K562 (cell line): ENCODE results near the gene TBC1D2B. TPM values are rescaled to one million over a fixed set of nuclear protein-coding genes. Genes with fewer than 3 reads are reported as not detected.

Experiments used
- ATAC-seq: fragments of 200-7000 bp; cut with Tn5 transposase; 3 replicates; pipeline ENCODE4 v1.9.1; 2020; ENCODE audit warnings: moderate library complexity
- BruUV-seq: library from RNA; stranded (reverse); fragments of 400-500 nt; replicated peaks from 2 replicates; lab custom pipeline; 2021; lab: Mats Ljungman, UMichigan
- CTCF ChIA-PET: fragments of 300-600 bp; formaldehyde crosslinking; extraction: SDS; loops from one replicate; lab custom pipeline; 2021; ENCODE audit warnings: low intra/inter-chr PET ratio; lab: Yijun Ruan, JAX
- POLR2A ChIA-PET: fragments of 300-600, 350-650 bp; sonication (Branson Sonifier 250); formaldehyde crosslinking; extraction: SDS; loops from one replicate; lab custom pipeline; 2021; ENCODE audit warnings: antibody characterized with exemption, inconsistent platforms; lab: Yijun Ruan, JAX
- DNase-seq, 4 experiments: peaks; one replicate each; pipeline versions ENCODE4 v3.0.0 to v3.0.0-alpha.2; 2011 to 2018; ENCODE audit warnings: low spot score in 3 of 4, mixed read lengths in 3 of 4; ENCODE audit errors: extremely low read depth in 1 of 4
- FAIRE-seq: peaks from 2 replicates; lab custom pipeline; 2011; peaks lifted over from hg19 to GRCh38; lab: Jason Lieb, UNC
- H2AFZ ChIP-seq: 2 replicates; pipeline ENCODE4 v1.6.0; 2011; ENCODE audit warnings: low read depth, low read length, control low read depth, inconsistent platforms
- H3K27ac ChIP-seq: fragments of 200-600 bp; 3 replicates; pipeline ENCODE4 v1.8.0; 2011; ENCODE audit warnings: low read depth, mild to moderate bottlenecking, control low read depth, inconsistent platforms, low read length, moderate library complexity, mixed read lengths; ENCODE audit errors: extremely low read depth
- H3K27me3 ChIP-seq, 2 experiments: fragments of 300-600 bp in 1 of 2; 2 replicates in 1 of 2; 3 replicates in 1 of 2; pipeline versions ENCODE4 v1.6.0 to v1.8.0; 2011; ENCODE audit warnings: inconsistent platforms in 2 of 2, low read length in 2 of 2, mild to moderate bottlenecking in 1 of 2, mixed read lengths in 1 of 2, moderate library complexity in 1 of 2; ENCODE audit not compliant: control insufficient read depth in 2 of 2, insufficient read depth in 2 of 2
- H3K36me3 ChIP-seq: fragments of 300-600 bp; 3 replicates; pipeline ENCODE4 v1.8.0; 2011; ENCODE audit warnings: mild to moderate bottlenecking, low read length, inconsistent platforms; ENCODE audit not compliant: control insufficient read depth, insufficient read depth
- H3K4me1 ChIP-seq, 2 experiments: fragments of 200-600 bp in 1 of 2; replicated peaks in 1 of 2; 2 replicates in 1 of 2; 3 replicates in 1 of 2; pipeline versions ENCODE4 v1.5.1 to v1.8.0; 2011; ENCODE audit warnings: inconsistent platforms in 2 of 2, low read length in 2 of 2, mild to moderate bottlenecking in 1 of 2, mixed read lengths in 1 of 2, moderate library complexity in 1 of 2; ENCODE audit not compliant: control insufficient read depth in 2 of 2, insufficient read depth in 2 of 2
- H3K4me2 ChIP-seq: 2 replicates; pipeline ENCODE4 v1.6.1; 2011; ENCODE audit warnings: low read length, control low read depth, inconsistent platforms, mixed read lengths; ENCODE audit not compliant: insufficient read depth
- H3K4me3 ChIP-seq: fragments of 200-600 bp; sonication (generic), shearing (Covaris generic); 2 replicates; pipeline ENCODE4 v1.5.1; 2016; ENCODE audit warnings: control low read depth, inconsistent platforms
- H3K79me2 ChIP-seq: fragments of 200-600 bp; 3 replicates; pipeline ENCODE4 v1.8.0; 2011; ENCODE audit warnings: low read length, inconsistent platforms; ENCODE audit not compliant: control insufficient read depth, insufficient read depth
- H3K9ac ChIP-seq, 2 experiments: 2 replicates each; pipeline versions ENCODE4 v1.6.0 to v1.6.1; 2011; ENCODE audit warnings: low read depth in 2 of 2, low read length in 2 of 2, control low read depth in 1 of 2, inconsistent platforms in 1 of 2, mild to moderate bottlenecking in 1 of 2, mixed read lengths in 1 of 2; ENCODE audit not compliant: insufficient read depth in 1 of 2
- H3K9me1 ChIP-seq: one replicate; pipeline ENCODE4 v1.6.0; 2011; ENCODE audit warnings: inconsistent platforms, mild to moderate bottlenecking, low read length, moderate library complexity; ENCODE audit not compliant: control insufficient read depth, insufficient read depth
- H3K9me3 ChIP-seq: replicated peaks from 2 replicates; pipeline ENCODE4 v1.5.1; 2011; ENCODE audit warnings: low read depth, low read length, inconsistent platforms; ENCODE audit not compliant: control insufficient read depth, insufficient read depth
- H4K20me1 ChIP-seq: replicated peaks from 2 replicates; pipeline ENCODE4 v1.6.1; 2011; ENCODE audit warnings: low read length, inconsistent platforms, mixed read lengths; ENCODE audit not compliant: control insufficient read depth, insufficient read depth
- CAMTA2 ChIP-seq: fragments of 250-450 bp; sonication (Bioruptor Pico); conservative IDR thresholded peaks from 2 replicates; pipeline ENCODE4 v1.5.1; 2022
- CREB5 ChIP-seq: fragments of 250-450 bp; sonication (Bioruptor Pico); IDR thresholded peaks from 2 replicates; pipeline ENCODE4 v1.5.0; 2020; ENCODE audit warnings: mild to moderate bottlenecking
- ESRRA ChIP-seq: fragments of 450-650 bp; IDR thresholded peaks from 2 replicates; pipeline ENCODE4 v1.6.1; 2014; ENCODE audit warnings: low read depth, mild to moderate bottlenecking, moderate library complexity, borderline replicate concordance
- EZH2 ChIP-seq: IDR thresholded peaks from 2 replicates; pipeline ENCODE4 v1.6.1; 2012; ENCODE audit warnings: low read depth, mild to moderate bottlenecking, inconsistent platforms, low read length, borderline replicate concordance
- HMG20B ChIP-seq: fragments of 250-450 bp; sonication (Bioruptor Pico); IDR thresholded peaks from 2 replicates; pipeline ENCODE4 v1.5.0; 2021; ENCODE audit warnings: mild to moderate bottlenecking
- HNRNPL ChIP-seq: fragments of 200-400 bp; formaldehyde crosslinking; IDR thresholded peaks from 2 replicates; pipeline ENCODE4 v1.6.1; 2017; ENCODE audit warnings: low read depth, mild to moderate bottlenecking, low read length
- PHF20 ChIP-seq: fragments of 450-650 bp; IDR thresholded peaks from 2 replicates; pipeline ENCODE4 v1.6.1; 2018; ENCODE audit not compliant: partially characterized antibody
- RBM14 ChIP-seq: fragments of 200-400 bp; formaldehyde crosslinking; IDR thresholded peaks from 2 replicates; pipeline ENCODE4 v1.6.1; 2018; ENCODE audit warnings: low read depth, mild to moderate bottlenecking, low read length, moderate library complexity, borderline replicate concordance; ENCODE audit not compliant: insufficient read depth
- REST ChIP-seq, 2 experiments: fragments of 450-650 bp; formaldehyde crosslinking in 1 of 2; IDR thresholded peaks; 2 replicates each; pipeline versions ENCODE4 v1.4.0 to v1.6.1; 2014 to 2020; ENCODE audit warnings: mild to moderate bottlenecking in 2 of 2, borderline replicate concordance in 1 of 2, low read depth in 1 of 2
- SMARCB1 ChIP-seq: IDR thresholded peaks from 2 replicates; pipeline ENCODE4 v1.6.1; 2011; ENCODE audit warnings: improper control_type of control experiment, low read depth; ENCODE audit not compliant: insufficient read length
- ZFX ChIP-seq: sonication (generic); formaldehyde crosslinking; IDR thresholded peaks from 2 replicates; pipeline ENCODE4 v1.8.0; 2022; ENCODE audit warnings: mild to moderate bottlenecking, missing genetic modification reagents, moderate library complexity
- ZNF212 ChIP-seq: fragments of 450-650 bp; formaldehyde crosslinking; IDR thresholded peaks from 2 replicates; pipeline ENCODE4 v1.4.0; 2020; ENCODE audit warnings: mild to moderate bottlenecking
- WGBS: fragments of 100-300 bp; shearing (Covaris generic); methylation state at CpG from one replicate; pipeline ENCODE4 v1.1.6; 2016; ENCODE audit warnings: low coverage, mixed read lengths; ENCODE audit not compliant: insufficient coverage; ENCODE audit errors: missing lambda C conversion rate; 5-methylcytosine and 5-hydroxymethylcytosine counted together
- in situ Hi-C: fragments of 300-500 bp; cut with MboI; formaldehyde crosslinking; loops from 4 replicates; pipeline ENCODE4 v1.15.0; 2018; ENCODE audit warnings: inconsistent platforms, mixed read lengths
- intact Hi-C: fragments of 100-400 bp; cut with micrococcal nuclease; formaldehyde crosslinking; loops from 2 replicates; pipeline ENCODE4 v1.14.2; 2022
- polyA plus RNA-seq, 8 experiments: library from polyadenylated mRNA; depleted of rRNA in 4 of 8; stranded (reverse) in 5 of 8; unstranded in 3 of 8; fragments of >200 nt; fragmentation: Nextera tagmentation in 2 of 8; fragmentation: Illumina TruSeq in 1 of 8; extraction: Ambion mirVana in 2 of 8; extraction: Trizol in 1 of 8; gene quantifications; 2 replicates each; pipeline versions ENCODE4 v1.2.1 to v1.2.3, GENCODE V29; 2011 to 2014; ENCODE audit warnings: inconsistent platforms in 1 of 8, missing spikeins in 1 of 8
- total RNA-seq, 7 experiments: library from RNA; depleted of rRNA in 6 of 7; stranded (reverse); fragments of >200 nt in 6 of 7; fragmentation: Illumina TruSeq in 2 of 7; extraction: Trizol in 2 of 7; gene quantifications; 2 replicates each; pipeline versions ENCODE4 v1.2.1 to v1.2.3, GENCODE V29; 2011 to 2021; ENCODE audit warnings: low replicate concordance in 1 of 7

Gene TBC1D2B
- total and polyA plus RNA-seq, 9 of the 15 experiments (the other 6 are each of a cell fraction or from before 2014, with no cell fraction given): 0.15 to 16.3 (median 8.9) TPM

GRCh38 chr15:77991029-77991406, 86.5 kb downstream of the TBC1D2B start:
- Histone ChIP-seq H4K20me1 (no peaks in the 10 kb centered on the region), H3K9me3 (no peaks in the 10 kb centered on the region), H3K9me1 (no peaks in the 10 kb centered on the region), H3K36me3 (no peaks in the 10 kb centered on the region), H3K27ac (no peak overlapping the region), H3K27me3 (peaks cover 0 to 9% of the 10 kb centered on the region in 2 experiments; a peak in 1 of 5 replicates), H3K4me2 (no peak overlapping the region), H3K9ac (no peak overlapping the region; a peak in 1 of 4 replicates), H3K4me3 (no peak overlapping the region), H2AFZ (no peak overlapping the region), H3K79me2 (no peaks in the 10 kb centered on the region), H3K4me1 (peaks cover 0 to 40% of the 10 kb centered on the region in 2 experiments; a peak in 2 of 5 replicates)
- FAIRE-seq: no peak
- no peak for ATAC-seq
- CTCF ChIA-PET: no interaction called here
- BruUV-seq: no TSS peak
- no peak for DNase-seq
- WGBS: 61% methylated on average over 12 of the region's 12 CpGs
- POLR2A ChIA-PET: no interaction called here
- intact Hi-C loops (no loop called here), in situ Hi-C loops (loop anchor here (5.0 kb wide), 1 partner anchor 771 kb away; no protein-coding TSS in a partner anchor)
- TF ChIP-seq ZFX (CRISPR knock-in tag) (no peak), SMARCB1 (no peak), PHF20 (no peak), HMG20B (CRISPR knock-in tag) (no peak), ESRRA (no peak), ZNF212 (CRISPR knock-in tag) (no peak), RBM14 (no peak), CAMTA2 (CRISPR knock-in tag) (no peak), CREB5 (CRISPR knock-in tag) (no peak), HNRNPL (no peak), REST (IDR thresholded peaks at IDR 0.05; ENCODE audit: borderline replicate concordance) (no peak), REST (CRISPR knock-in tag; IDR thresholded peaks at IDR 0.05; ENCODE audit: low read depth) (no peak), EZH2 (no peak)
